ENCODE measurements around the gene LMO7. TPM values are rescaled to one million over a fixed set of nuclear protein-coding genes. Genes with fewer than 3 reads are reported as not detected.

The LMO7 gene
- total and polyA plus RNA-seq, 2 of the 4 experiments (the other 2 are of a cell fraction), result 266 to 367 TPM

- no peak overlapping the region for H3K56ac ChIP-seq (ENCODE audit: extremely low read depth, insufficient read depth, low read length)
- peaks cover 21% of the 10 kb centered on the region for H3K9me1 ChIP-seq (ENCODE audit: insufficient read depth, low read length)
- peaks cover 5% of the 10 kb centered on the region; the same call in 1 of the 2 replicates for H3K36me3 ChIP-seq (ENCODE audit: control insufficient read depth, insufficient read depth, low read length)
- peak overlapping the region; percentile 40; the same call in 1 of the 2 replicates for H3K27ac ChIP-seq (ENCODE audit: insufficient read depth, low read length)
- peak overlapping the region; percentile 67; the same call in 1 of the 2 replicates for H4K5ac ChIP-seq (ENCODE audit: low read depth, low read length)
- dilution Hi-C loops (cut with HindIII; ENCODE audit: low sequenced_read_pairs, unreplicated experiment), result no loop called here
- peaks cover 12% of the 10 kb centered on the region for H3K4me1 ChIP-seq (ENCODE audit: control insufficient read depth, insufficient read depth, low read length)
- peaks cover 42 to 76% of the 10 kb centered on the region in 2 experiments for H3K79me1 ChIP-seq (ENCODE audit: low read depth in 1 of 2, low read length in 2 of 2)
- no peak overlapping the region; the same call in 1 of the 2 replicates for H3K4me2 ChIP-seq (ENCODE audit: low read depth, low read length)
- no peak overlapping the region for H3K9ac ChIP-seq (ENCODE audit: low read depth, low read length)
- no TSS peak for BruUV-seq (replicated peaks)
- no peak overlapping the region for H4K91ac ChIP-seq (ENCODE audit: insufficient read depth, low read depth, low read length)
- H2BK120ac ChIP-seq (ENCODE audit: low read depth, low read length), result no peak overlapping the region
- POLR2A ChIA-PET (ENCODE audit: unreplicated experiment), result no interaction called here
- H4K20me1 ChIP-seq (ENCODE audit: insufficient read depth, low read length), result peaks cover 43% of the 10 kb centered on the region; the same call in 1 of the 2 replicates
- H3K9me3 ChIP-seq (ENCODE audit: control insufficient read depth, insufficient read depth, low read length), result no peaks in the 10 kb centered on the region
- no peak overlapping the region for H2BK15ac ChIP-seq (ENCODE audit: low read depth, low read length)
- H3K4ac ChIP-seq (ENCODE audit: low read depth, low read length), result peak overlapping the region; percentile 11; the same call in 1 of the 2 replicates
- no peak overlapping the region for H3K4me3 ChIP-seq (ENCODE audit: insufficient read depth, low read depth, low read length)
- H2AFZ ChIP-seq (replicated peaks; ENCODE audit: low read length, poor library complexity), result no peak overlapping the region
- intact Hi-C loops (cut with micrococcal nuclease), result loop anchor here (5.0 kb wide), 1 partner anchor 115 kb away; no protein-coding TSS in a partner anchor
- H2AK5ac ChIP-seq (ENCODE audit: low read depth, low read length), result no peak overlapping the region
- WGBS, 2 experiments (ENCODE audit: extremely low coverage in 2 of 2, insufficient read length in 1 of 2), result 42% methylated on average over 2 of the region's 6 CpGs; no CpG with 5 or more reads in 1 of the 2 experiments
- peak overlapping the region; percentile 56; the same call in 1 of the 2 replicates for H3K23ac ChIP-seq (ENCODE audit: low read depth, low read length)
- no peak for ATAC-seq (ENCODE audit: low read depth)
- CTCF ChIA-PET, result interaction anchor here (0.9 kb wide), 1 partner anchor 117 kb away, joined by 4 read pairs; no protein-coding TSS in a partner anchor
- H4K8ac ChIP-seq (ENCODE audit: low read depth in 2 of 2, low read length in 2 of 2), result peak overlapping the region in 1 of 2 experiments; percentile 70; a peak in 2 of 4 replicates
- peak overlapping the region; percentile 7; the same call in 1 of the 2 replicates for H3K14ac ChIP-seq (replicated peaks; ENCODE audit: low read depth, low read length)
- no peak overlapping the region for H2AK9ac ChIP-seq (replicated peaks; ENCODE audit: low read depth, low read length, poor library complexity)
- H2BK5ac ChIP-seq (ENCODE audit: low read depth, low read length, poor library complexity, severe bottlenecking), result peak overlapping the region; percentile 37
- TF ChIP-seq RAD21 (IDR thresholded peaks at IDR 0.05; ENCODE audit: low read length) (no peak), NFE2L2 (IDR thresholded peaks at IDR 0.05; ENCODE audit: low read depth, low read length) (no peak), BHLHE40 (IDR thresholded peaks at IDR 0.05; ENCODE audit: low read depth, low read length) (no peak), CEBPB (IDR thresholded peaks at IDR 0.05; ENCODE audit: low read depth, low read length) (no peak), RCOR1 (IDR thresholded peaks at IDR 0.05; ENCODE audit: insufficient replicate concordance, low read length) (no peak)
- H3K18ac ChIP-seq (ENCODE audit: low read depth, low read length), result peak overlapping the region; percentile 9; the same call in 1 of the 2 replicates
- no peak overlapping the region for H2BK20ac ChIP-seq (ENCODE audit: low read depth, low read length)
- no peaks in the 10 kb centered on the region for H3K27me3 ChIP-seq (ENCODE audit: control insufficient read depth, insufficient read depth, low read length)
- in situ Hi-C loops (cut with MboI; ENCODE audit: low sequenced_read_pairs), result loop anchor here (25.0 kb wide), 1 partner anchor 250 kb away; no protein-coding TSS in a partner anchor
- peak; percentile 35 for DNase-seq
Measured at GRCh38 chr13:75812751-75813181, 176.6 kb downstream of the LMO7 start.
